Measurements from ENCODE around the gene PTPN4. TPM values are rescaled to one million over a fixed set of nuclear protein-coding genes. Genes with fewer than 3 reads are reported as not detected.

The PTPN4 gene
- total and polyA plus RNA-seq, 2 donors (not counting 3 experiments of a cell fraction or from before 2014, with no cell fraction given) = 6.8 to 29.6 TPM

DNA sequence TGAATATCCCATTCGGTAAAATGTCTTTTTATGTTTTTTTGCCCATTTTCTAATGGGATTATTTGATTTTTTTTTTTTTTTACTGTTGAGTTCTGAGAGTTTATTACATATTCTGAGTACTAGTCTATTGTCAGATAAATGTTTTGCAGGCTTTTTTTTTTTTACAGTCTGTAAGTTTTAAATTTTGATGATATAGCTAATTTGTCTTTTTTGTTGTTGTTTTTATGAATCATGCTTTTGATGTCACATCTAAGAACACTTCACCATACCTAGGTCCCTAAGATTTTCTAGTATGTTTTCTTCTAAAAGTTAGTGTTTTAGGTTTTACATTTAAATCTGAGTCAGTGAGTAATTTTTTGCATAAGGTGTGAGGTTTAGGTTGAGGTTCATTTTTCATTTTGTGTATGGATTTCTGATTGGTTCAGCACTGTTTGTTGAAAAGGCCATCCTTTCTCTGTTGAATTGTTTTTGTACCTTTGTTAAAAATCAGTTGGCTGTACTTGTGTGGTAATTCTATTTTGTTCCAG is 40.7 kb downstream of the PTPN4 start:
- ChIA-PET CTCF (no interaction called here), POLR2A (no interaction called here)
- H3K4me1 ChIP-seq (ENCODE audit: control insufficient read depth, extremely low read depth, insufficient read depth, low read length) = peaks cover 18% of the 10 kb centered on the region
- FAIRE-seq = no peak
- H3K4me3 ChIP-seq (replicated peaks in 1 of 3; ENCODE audit: insufficient read depth in 1 of 3, low read depth in 1 of 3, low read length in 3 of 3) = no peak overlapping the region
- no peaks in the 10 kb centered on the region for H3K36me3 ChIP-seq (ENCODE audit: control insufficient read depth in 2 of 2, extremely low read depth in 1 of 2, insufficient read depth in 2 of 2, low read length in 2 of 2)
- no peaks in the 10 kb centered on the region for H3K27me3 ChIP-seq (ENCODE audit: control insufficient read depth in 2 of 2, insufficient read depth in 2 of 2, low read length in 2 of 2)
- H4K20me1 ChIP-seq (replicated peaks; ENCODE audit: control insufficient read depth, extremely low read depth, insufficient read depth, low read length) = no peaks in the 10 kb centered on the region
- dilution Hi-C loops (cut with MboI; ENCODE audit: extremely low pct_ligation_motif_present, low sequenced_read_pairs) = no loop called here
- peaks cover 11% of the 10 kb centered on the region for H3K79me2 ChIP-seq (ENCODE audit: control insufficient read depth, insufficient read depth, low read length)
- no TSS peak for BruUV-seq (replicated peaks)
- DNase-seq (ENCODE audit: low read depth, low spot score) = no peak
- no peaks in the 10 kb centered on the region for H3K9me3 ChIP-seq (replicated peaks; ENCODE audit: control insufficient read depth, insufficient read depth, low read length)
- TF ChIP-seq MYC (IDR thresholded peaks at IDR 0.05; ENCODE audit: low read depth, low read length) = no peak
- TF ChIP-seq, protein P1, sequence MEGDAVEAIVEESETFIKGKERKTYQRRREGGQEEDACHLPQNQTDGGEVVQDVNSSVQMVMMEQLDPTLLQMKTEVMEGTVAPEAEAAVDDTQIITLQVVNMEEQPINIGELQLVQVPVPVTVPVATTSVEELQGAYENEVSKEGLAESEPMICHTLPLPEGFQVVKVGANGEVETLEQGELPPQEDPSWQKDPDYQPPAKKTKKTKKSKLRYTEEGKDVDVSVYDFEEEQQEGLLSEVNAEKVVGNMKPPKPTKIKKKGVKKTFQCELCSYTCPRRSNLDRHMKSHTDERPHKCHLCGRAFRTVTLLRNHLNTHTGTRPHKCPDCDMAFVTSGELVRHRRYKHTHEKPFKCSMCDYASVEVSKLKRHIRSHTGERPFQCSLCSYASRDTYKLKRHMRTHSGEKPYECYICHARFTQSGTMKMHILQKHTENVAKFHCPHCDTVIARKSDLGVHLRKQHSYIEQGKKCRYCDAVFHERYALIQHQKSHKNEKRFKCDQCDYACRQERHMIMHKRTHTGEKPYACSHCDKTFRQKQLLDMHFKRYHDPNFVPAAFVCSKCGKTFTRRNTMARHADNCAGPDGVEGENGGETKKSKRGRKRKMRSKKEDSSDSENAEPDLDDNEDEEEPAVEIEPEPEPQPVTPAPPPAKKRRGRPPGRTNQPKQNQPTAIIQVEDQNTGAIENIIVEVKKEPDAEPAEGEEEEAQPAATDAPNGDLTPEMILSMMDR (IDR thresholded peaks at IDR 0.05; ENCODE audit: extremely low read depth in 1 of 2, insufficient read depth in 1 of 2, low read depth in 1 of 2, low read length in 2 of 2) = no peak
- no peak for TF ChIP-seq JUN (IDR thresholded peaks at IDR 0.05; ENCODE audit: borderline replicate concordance, insufficient read depth, insufficient read length, low read depth)
- no peak for TF ChIP-seq FOS (IDR thresholded peaks at IDR 0.05; ENCODE audit: borderline replicate concordance, insufficient read depth, low read length)
- intact Hi-C loops (cut with micrococcal nuclease) = no loop called here
- H3K27ac ChIP-seq (ENCODE audit: insufficient read depth, low read depth, low read length) = no peak overlapping the region
- H3K4me2 ChIP-seq (ENCODE audit: insufficient read depth, low read length) = no peak overlapping the region
- H2AFZ ChIP-seq (ENCODE audit: low read depth, low read length) = no peak overlapping the region
- H3K9ac ChIP-seq (replicated peaks; ENCODE audit: extremely low read depth, insufficient read depth, low read length) = no peak overlapping the region
- H3K9me1 ChIP-seq (replicated peaks; ENCODE audit: control insufficient read depth, extremely low read depth, insufficient read depth, low read length) = peaks cover 3% of the 10 kb centered on the region

DNA sequence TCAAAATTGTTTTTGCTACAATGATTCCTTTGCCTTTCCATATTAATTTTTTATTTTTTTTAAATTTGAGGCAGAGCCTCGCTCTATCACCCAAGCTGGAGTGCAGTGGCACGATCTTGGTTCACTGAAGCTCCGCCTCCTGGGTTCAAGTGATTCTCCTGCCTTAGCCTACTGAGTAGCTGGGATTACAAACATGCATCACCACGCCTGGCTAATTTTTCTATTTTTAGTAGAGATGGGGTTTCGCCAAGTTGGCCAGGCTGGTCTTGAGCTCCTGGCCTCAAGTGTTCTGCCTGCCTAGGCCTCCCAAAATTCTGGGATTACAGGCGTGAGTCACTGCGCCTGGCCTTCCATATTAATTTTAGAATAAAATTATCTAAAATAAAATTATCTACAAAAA is 41.3 kb downstream of the PTPN4 start:
- H4K20me1 ChIP-seq (replicated peaks; ENCODE audit: control insufficient read depth, extremely low read depth, insufficient read depth, low read length) = no peaks in the 10 kb centered on the region
- no peak overlapping the region for H2AFZ ChIP-seq (ENCODE audit: low read depth, low read length)
- no peaks in the 10 kb centered on the region for H3K27me3 ChIP-seq (ENCODE audit: control insufficient read depth in 2 of 2, insufficient read depth in 2 of 2, low read length in 2 of 2)
- TF ChIP-seq FOS (IDR thresholded peaks at IDR 0.05; ENCODE audit: borderline replicate concordance, insufficient read depth, low read length) = no peak
- TF ChIP-seq, protein P1 (IDR thresholded peaks at IDR 0.05; ENCODE audit: extremely low read depth in 1 of 2, insufficient read depth in 1 of 2, low read depth in 1 of 2, low read length in 2 of 2) = no peak
- no peak for TF ChIP-seq MYC (IDR thresholded peaks at IDR 0.05; ENCODE audit: low read depth, low read length)
- TF ChIP-seq POLR2A (IDR thresholded peaks at IDR 0.05; ENCODE audit: low read depth, low read length) = no peak
- no peak for TF ChIP-seq GATA2 (IDR thresholded peaks at IDR 0.05; ENCODE audit: insufficient read depth, insufficient read length, low read depth, low read length)
- TF ChIP-seq EZH2 (IDR thresholded peaks at IDR 0.05; ENCODE audit: borderline replicate concordance, low read depth, low read length, severe bottlenecking) = no peak
- TF ChIP-seq POLR2AphosphoS5 (IDR thresholded peaks at IDR 0.05; ENCODE audit: insufficient read depth, low read depth, low read length) = no peak
- dilution Hi-C loops (cut with MboI; ENCODE audit: extremely low pct_ligation_motif_present, low sequenced_read_pairs) (no loop called here), intact Hi-C loops (cut with micrococcal nuclease) (no loop called here)
- H3K9me1 ChIP-seq (replicated peaks; ENCODE audit: control insufficient read depth, extremely low read depth, insufficient read depth, low read length) = peaks cover 3% of the 10 kb centered on the region
- POLR2A ChIA-PET = no interaction called here
- H3K79me2 ChIP-seq (ENCODE audit: control insufficient read depth, insufficient read depth, low read length) = peaks cover 11% of the 10 kb centered on the region
- H3K36me3 ChIP-seq (ENCODE audit: control insufficient read depth in 2 of 2, extremely low read depth in 1 of 2, insufficient read depth in 2 of 2, low read length in 2 of 2) = no peaks in the 10 kb centered on the region
- no peak overlapping the region for H3K4me2 ChIP-seq (ENCODE audit: insufficient read depth, low read length)
- BruUV-seq (replicated peaks) = no TSS peak
- no peaks in the 10 kb centered on the region for H3K9me3 ChIP-seq (replicated peaks; ENCODE audit: control insufficient read depth, insufficient read depth, low read length)
- DNase-seq (ENCODE audit: low read depth, low spot score) = no peak
- FAIRE-seq = no peak
- peaks cover 18% of the 10 kb centered on the region for H3K4me1 ChIP-seq (ENCODE audit: control insufficient read depth, extremely low read depth, insufficient read depth, low read length)
- H3K4me3 ChIP-seq (replicated peaks in 1 of 3; ENCODE audit: insufficient read depth in 1 of 3, low read depth in 1 of 3, low read length in 3 of 3) = no peak overlapping the region
- no peak overlapping the region for H3K27ac ChIP-seq (ENCODE audit: insufficient read depth, low read depth, low read length)
- CTCF ChIA-PET = no interaction called here
- no peak overlapping the region for H3K9ac ChIP-seq (replicated peaks; ENCODE audit: extremely low read depth, insufficient read depth, low read length)
